Muscle of back (tissue), 13 donors: Measurements from ENCODE around the gene TBXAS1. TPM values are rescaled to one million over a fixed set of nuclear protein-coding genes. Genes with fewer than 3 reads are reported as not detected.

ENCODE experiments used
- DNase-seq, 3 donors: peaks; one replicate each; pipeline versions ENCODE4 v3.0.0 to v3.0.0-alpha.2; 2013
- long read RNA-seq, 9 donors: transcript quantifications; one replicate each; lab custom pipeline, GENCODE V29; 2026
- polyA plus RNA-seq, 10 donors: library from polyadenylated mRNA; unstranded; fragments of 120-200 nt; gene quantifications; one replicate each; pipeline ENCODE4 v1.2.1, GENCODE V29; 2013; ENCODE audit not compliant: insufficient read length in 10 of 10

TBXAS1 gene
- 1 to 10 TPM; 2.9 to 4.3 (median 3.3) TPM for polyA plus RNA-seq
- long read RNA-seq, donor 1, result 0 reads
- long read RNA-seq, donor 2, partial matches to known transcripts, result 0 of 1 reads
- long read RNA-seq, donor 2, other reads (novel, unspliced or antisense), result 0 of 1 reads
- long read RNA-seq, donor 3, result 0 reads
- long read RNA-seq, donor 4, partial matches to known transcripts, result 0 of 1 reads
- long read RNA-seq, donor 4, other reads (novel, unspliced or antisense), result 0 of 1 reads
- long read RNA-seq, donor 5, result 0 reads
- long read RNA-seq, donor 6, result 0 reads
- long read RNA-seq, donor 7, partial matches to known transcripts, result 0 of 1 reads
- long read RNA-seq, donor 7, other reads (novel, unspliced or antisense), result 0 of 1 reads
- long read RNA-seq, donor 8, partial matches to known transcripts, result 0 of 1 reads
- long read RNA-seq, donor 8, other reads (novel, unspliced or antisense), result 0 of 1 reads
- long read RNA-seq, donor 9, result 0 reads

DNA sequence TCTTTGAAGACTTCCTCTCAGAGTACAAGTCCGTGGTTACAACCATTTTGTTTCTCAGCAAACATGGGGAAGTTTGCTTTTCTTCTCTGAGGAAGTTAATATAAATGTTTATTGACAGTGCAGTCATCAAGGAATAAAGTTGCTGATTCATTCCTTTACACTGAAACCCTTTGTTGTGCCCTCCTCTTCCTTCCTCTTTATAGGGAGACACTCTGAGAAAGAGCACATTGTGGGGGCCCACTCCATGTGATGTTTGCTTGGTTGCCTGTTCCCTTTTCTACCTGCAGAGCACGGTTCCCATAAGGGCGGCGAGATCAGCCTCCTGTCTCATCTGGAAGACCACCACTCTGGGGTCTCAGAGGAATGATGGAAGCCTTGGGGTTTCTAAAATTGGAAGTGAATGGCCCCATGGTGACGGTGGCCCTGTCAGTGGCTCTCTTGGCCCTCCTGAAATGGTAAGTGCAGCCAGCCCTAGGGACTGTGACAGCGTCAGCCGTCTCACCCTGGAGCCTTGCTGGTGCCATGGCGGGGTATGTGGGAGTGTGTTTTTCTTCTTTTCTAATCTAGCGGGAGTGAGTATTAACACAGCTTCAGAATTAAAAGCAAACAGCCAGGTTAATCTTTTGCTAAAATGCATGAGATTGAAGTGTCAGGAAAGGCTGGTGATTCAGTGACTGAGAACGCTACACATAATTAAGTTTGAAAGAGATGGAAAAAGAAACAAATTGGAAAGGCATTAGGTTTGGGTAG lies at the start of gene TBXAS1:
TSS of gene TBXAS1 (plus strand) at position 240 of the 750 bp plus-strand sequence. CDS start at position 367, 127 bp downstream.
- peak in 2 of 3 donors; percentile 6 to 35 for DNase-seq

GRCh38 chr7:139782932-139783331 lies 46.1 kb upstream of the TBXAS1 start:
- no peak for DNase-seq

- no peak for DNase-seq
Observed at GRCh38 chr7:139783647-139784385, 45.2 kb upstream of the TBXAS1 start.

- no peak for DNase-seq
Observed at GRCh38 chr7:139784648-139785047, 44.4 kb upstream of the TBXAS1 start.

DNA sequence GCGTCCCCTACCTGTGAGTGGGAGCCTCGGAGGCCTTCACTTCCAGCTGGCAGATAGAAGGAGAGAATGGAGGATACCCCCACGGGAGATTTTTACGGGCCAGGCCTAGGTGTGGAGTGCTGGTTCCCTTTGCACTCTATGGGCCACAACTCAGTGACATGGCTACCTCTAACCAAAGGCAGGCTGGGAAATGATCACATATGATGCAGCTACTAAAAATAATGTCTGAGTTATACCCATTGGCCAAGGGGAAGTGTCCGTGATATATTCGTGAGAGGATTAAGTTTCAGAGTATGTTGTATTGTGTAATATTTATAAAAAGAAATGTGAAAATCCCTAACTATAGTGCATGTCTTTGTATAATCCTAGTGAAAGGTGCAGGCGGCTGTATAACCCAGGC lies 37.7 kb upstream of the TBXAS1 start:
- DNase-seq, result no peak

DNA sequence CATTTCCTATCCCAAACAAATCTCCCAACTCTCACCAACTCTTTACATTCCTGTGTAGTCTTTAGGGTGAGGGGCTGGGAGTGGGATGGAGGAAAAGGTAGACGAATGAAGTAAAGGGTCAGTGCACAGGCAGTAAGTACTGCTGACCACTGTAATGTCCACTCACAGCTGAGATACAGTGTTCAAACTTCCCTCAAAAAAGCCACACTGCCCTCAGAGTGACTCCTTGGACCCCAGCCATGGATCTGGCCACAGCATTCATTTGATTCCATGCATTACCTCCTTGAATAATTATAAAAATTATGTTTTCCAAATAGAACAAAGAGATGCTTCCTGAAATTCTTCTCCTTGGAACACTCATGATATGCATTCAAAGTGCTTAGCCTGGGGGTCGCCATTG lies 31.5 kb upstream of the TBXAS1 start:
- no peak for DNase-seq

GRCh38 chr7:139798221-139798620 lies 30.8 kb upstream of the TBXAS1 start:
- DNase-seq, result no peak

DNA sequence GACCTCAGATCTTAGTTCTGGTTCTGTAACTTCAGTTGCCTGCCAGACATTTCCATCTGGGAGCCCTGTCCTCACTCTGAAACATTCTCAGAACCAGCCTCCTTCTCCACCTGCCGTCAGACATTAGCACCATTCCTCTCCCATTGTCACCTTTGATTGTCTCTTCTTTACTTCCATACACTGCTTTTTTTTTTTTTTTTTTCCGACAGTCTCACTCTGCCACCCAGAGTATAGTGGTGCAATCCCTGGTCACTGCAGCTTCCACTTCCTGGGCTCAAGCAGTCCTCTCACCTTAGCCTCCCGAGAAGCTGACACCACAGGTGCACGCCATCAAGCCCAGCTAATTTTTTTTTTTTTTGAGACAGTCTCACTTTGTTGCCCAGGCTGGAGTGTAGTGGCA lies 30.2 kb upstream of the TBXAS1 start:
- DNase-seq, result no peak

GRCh38 chr7:139799586-139799985 lies 29.5 kb upstream of the TBXAS1 start:
- DNase-seq, result no peak

DNA sequence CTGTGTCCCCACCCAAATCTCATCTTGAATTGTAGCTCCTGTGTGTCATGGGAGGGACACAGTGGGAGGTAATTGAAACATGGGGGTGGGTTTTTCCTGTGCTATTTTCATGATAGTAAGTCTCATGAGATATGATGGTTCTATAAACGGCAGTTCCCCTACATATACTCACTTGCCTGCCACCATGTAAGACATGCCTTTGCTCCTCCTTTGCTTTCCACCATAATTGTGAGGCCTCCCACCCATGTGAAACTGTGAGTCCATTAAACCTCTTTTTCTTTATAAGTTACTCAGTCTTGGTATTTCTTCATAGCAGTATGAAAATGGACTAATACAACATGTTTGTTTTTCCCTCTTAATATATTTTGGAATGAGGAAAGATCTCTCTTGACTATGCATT lies 24.5 kb upstream of the TBXAS1 start:
- DNase-seq, result no peak

DNA sequence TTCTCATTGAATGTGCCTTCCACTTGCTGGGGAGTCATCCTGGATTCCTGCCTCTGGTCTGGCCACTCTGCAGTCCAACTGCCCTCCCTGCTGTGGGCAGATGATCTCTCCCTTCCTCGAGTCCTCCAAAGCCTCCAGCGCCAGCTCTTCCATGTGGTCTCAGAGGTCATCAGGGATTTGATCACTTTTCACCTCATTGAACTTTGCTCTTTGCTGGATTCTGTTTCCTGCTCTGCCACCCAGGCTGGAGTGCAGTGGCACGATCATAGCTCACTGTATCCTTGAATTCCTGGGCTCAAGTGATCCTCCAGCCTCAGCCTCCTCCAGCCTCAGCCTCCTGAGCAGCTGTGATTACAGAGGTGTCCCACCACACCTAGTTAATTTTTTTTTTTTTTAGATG lies 22.1 kb upstream of the TBXAS1 start:
- no peak for DNase-seq

GRCh38 chr7:139808427-139808826 lies 20.6 kb upstream of the TBXAS1 start:
- no peak for DNase-seq

GRCh38 chr7:139808846-139809442 lies 20.1 kb upstream of the TBXAS1 start:
- DNase-seq, result no peak

GRCh38 chr7:139811066-139811465 lies 18.0 kb upstream of the TBXAS1 start:
- DNase-seq, result no peak

DNA sequence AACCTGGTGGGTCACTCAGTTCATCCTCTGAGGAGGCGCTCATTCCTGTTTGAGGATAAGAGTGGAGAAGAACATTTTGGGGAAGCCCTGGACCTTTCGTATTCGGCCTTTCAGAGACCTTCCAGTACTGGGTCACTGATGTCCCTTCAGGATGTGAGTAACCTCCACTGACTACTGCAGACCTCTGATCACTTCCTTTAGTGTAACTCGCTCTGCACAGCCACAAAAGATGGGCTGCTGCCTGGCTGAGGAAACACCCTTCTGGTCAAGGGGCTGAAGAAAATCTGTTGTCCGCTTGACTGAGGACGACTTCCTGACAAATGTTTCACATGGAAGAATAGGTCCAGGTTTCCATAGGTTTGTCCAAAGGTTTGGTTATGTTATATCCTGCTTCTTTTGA lies 15.9 kb upstream of the TBXAS1 start:
- no peak for DNase-seq

DNA sequence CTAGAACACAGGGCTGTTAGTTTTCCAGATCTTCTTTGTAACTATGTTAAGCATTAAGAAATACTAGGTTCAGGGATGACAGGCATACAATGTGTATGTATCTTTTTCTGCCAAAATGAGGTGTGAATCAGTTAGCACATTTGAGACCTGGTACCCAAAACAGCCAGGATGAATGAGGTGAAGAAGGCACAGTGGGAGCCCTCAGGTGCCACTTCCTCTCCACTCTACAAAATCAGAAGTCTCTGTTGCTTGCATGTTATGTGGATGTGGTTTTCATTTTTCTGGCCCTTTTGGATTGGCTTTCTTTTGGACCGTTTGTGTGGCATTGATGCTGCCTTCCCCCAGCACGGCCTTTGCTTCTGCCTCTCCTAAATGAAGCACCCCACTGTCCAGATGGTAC lies 15.4 kb upstream of the TBXAS1 start:
- DNase-seq, result no peak

DNA sequence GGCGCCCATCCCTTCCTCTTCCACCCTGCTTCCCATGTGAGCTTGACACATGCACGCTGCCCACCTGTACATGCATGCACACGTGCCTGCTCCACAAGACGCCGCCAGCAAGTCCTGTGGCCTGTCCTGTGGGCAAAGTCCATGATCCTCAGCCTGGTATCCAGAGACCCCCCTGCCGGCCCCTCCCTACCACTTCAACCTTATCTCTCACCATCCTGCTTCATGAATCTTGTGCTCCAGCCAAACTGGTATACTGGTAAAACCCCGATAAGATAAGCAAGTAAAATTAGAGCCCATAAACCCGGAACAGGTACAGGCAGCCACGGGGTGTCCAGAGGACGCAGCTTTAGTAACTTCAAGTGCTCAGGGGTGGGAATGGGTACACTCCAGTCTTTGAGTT lies 11.8 kb upstream of the TBXAS1 start:
- no peak for DNase-seq

DNA sequence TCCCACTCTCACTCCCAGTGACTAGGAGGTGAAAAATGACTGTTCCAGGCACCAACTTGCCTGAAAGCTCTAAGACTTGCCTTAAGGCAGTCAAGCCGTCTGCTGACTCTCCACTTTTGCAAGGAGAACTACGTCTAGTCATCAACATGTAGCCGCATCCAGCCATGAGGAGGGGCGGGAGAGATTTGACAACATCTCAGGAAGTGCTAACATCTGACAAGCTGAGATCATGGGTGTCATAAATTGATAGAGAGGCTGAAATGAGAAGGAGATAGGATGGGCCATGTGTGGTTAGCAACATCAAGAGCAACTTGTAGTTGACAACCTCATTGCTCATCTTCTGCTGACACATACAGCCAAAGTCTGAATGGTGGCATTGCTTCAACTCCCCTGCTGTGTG lies 9.0 kb upstream of the TBXAS1 start:
- no peak for DNase-seq

GRCh38 chr7:139821349-139822105 lies 7.5 kb upstream of the TBXAS1 start:
- no peak for DNase-seq

DNA sequence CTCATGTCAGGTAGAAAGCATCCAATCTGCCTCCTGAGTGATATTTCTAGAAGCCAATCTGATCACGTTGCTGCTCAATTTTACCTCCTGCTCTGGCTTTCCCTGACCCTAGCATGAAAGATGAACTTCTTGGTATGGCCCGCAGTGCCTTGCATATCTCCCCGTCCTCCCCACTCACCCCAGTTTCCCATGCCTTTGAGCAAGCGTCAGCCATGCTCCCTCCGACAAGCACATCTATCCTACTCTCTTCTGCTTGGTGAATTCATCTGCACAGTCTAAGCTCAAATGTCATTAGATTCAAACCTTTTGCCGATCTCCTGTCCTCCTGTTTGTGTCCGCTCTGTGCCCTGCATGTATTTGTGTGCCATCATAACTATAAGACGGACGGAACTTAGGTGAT lies 6.2 kb upstream of the TBXAS1 start:
- DNase-seq, result no peak

DNA sequence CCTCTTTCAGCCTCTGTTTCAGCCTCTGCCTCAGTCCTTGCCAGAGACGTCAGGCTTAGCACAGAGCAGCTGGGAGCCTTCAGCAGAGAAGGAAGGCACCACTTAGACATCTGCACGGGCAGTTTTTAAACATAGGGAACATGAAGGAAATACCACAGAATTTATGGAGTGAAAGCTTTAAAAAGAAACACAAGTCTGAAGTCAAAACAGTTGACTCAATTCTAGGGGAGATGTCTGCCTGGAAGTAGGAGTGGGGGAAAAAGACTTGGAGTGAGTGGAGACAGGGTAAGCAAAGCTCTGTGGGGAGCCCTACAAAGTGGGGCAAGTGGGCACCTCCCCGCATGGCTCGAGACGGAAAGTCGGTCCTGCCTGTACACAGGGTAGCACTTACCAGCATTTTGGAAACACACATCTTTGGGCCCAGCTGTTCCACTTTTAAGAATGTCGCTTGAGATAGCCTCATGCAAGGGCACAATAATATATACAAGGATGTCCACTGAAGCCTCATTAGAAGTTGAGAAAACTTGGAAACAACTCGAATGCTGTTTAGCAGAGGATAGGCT lies 5.0 kb upstream of the TBXAS1 start:
- no peak for DNase-seq
